CD14-positive monocyte (primary cell): ENCODE measurements around the gene OXGR1. TPM values are rescaled to one million over a fixed set of nuclear protein-coding genes. Genes with fewer than 3 reads are reported as not detected.

Experiments
- DNase-seq, 3 donors: peaks; one replicate each; pipeline ENCODE4 v3.0.0-alpha.2; 2011 to 2022
- H2AFZ ChIP-seq: 2 replicates; pipeline ENCODE4 v1.6.0; 2012; ENCODE audit warnings: mild to moderate bottlenecking, low read depth, low read length, inconsistent platforms; ENCODE audit not compliant: insufficient read depth, poor library complexity, severe bottlenecking
- H3K27ac ChIP-seq, 2 donors: 1 replicate in 1 of 2; 2 replicates in 1 of 2; pipeline ENCODE4 v1.5.1; 2012 to 2013; ENCODE audit warnings: low read length in 2 of 2, control low read depth in 1 of 2, inconsistent platforms in 1 of 2, low read depth in 1 of 2, mild to moderate bottlenecking in 1 of 2
- H3K27me3 ChIP-seq, 2 donors: one replicate each; pipeline versions ENCODE4 v1.6.0 to v1.6.1; 2011 to 2013; ENCODE audit warnings: low read length in 2 of 2; ENCODE audit not compliant: control insufficient read depth in 2 of 2, insufficient read depth in 2 of 2
- H3K36me3 ChIP-seq, 2 donors: replicated peaks in 1 of 2; 1 replicate in 1 of 2; 2 replicates in 1 of 2; pipeline versions ENCODE4 v1.5.1 to v1.6.1; 2012 to 2013; ENCODE audit warnings: low read length in 2 of 2, control low read depth in 1 of 2, inconsistent platforms in 1 of 2, mild to moderate bottlenecking in 1 of 2; ENCODE audit not compliant: insufficient read depth in 2 of 2, control insufficient read depth in 1 of 2
- H3K4me1 ChIP-seq, 2 donors: 1 replicate in 1 of 2; 2 replicates in 1 of 2; pipeline versions ENCODE4 v1.5.1 to v1.6.1; 2012 to 2013; ENCODE audit warnings: low read length in 2 of 2, control low read depth in 1 of 2, inconsistent platforms in 1 of 2, mild to moderate bottlenecking in 1 of 2, moderate library complexity in 1 of 2; ENCODE audit not compliant: insufficient read depth in 2 of 2, control insufficient read depth in 1 of 2
- H3K4me2 ChIP-seq: replicated peaks from 2 replicates; pipeline ENCODE3; 2012; ENCODE audit warnings: low read length, moderate library complexity, mild to moderate bottlenecking; ENCODE audit not compliant: poor library complexity, severe bottlenecking; ENCODE audit errors: extremely low read depth
- H3K4me3 ChIP-seq, 3 experiments: fragments of 200-600 bp in 1 of 3; sonication (generic) in 1 of 3; replicated peaks in 1 of 3; 1 replicate in 2 of 3; 2 replicates in 1 of 3; pipeline ENCODE4 v1.5.1; 2011 to 2013; ENCODE audit warnings: low read length in 3 of 3, mild to moderate bottlenecking in 3 of 3, control low read depth in 2 of 3, low read depth in 2 of 3, inconsistent platforms in 1 of 3, moderate library complexity in 1 of 3
- H3K79me2 ChIP-seq: 2 replicates; pipeline ENCODE4 v1.6.0; 2012; ENCODE audit warnings: mild to moderate bottlenecking, control low read depth, inconsistent platforms, low read length, moderate library complexity; ENCODE audit not compliant: insufficient read depth
- H3K9ac ChIP-seq: 2 replicates; pipeline ENCODE4 v1.6.0; 2017; ENCODE audit warnings: low read length, mild to moderate bottlenecking; ENCODE audit not compliant: insufficient read depth, poor library complexity, severe bottlenecking
- H3K9me3 ChIP-seq, 2 donors: replicated peaks in 1 of 2; 1 replicate in 1 of 2; 2 replicates in 1 of 2; pipeline versions ENCODE4 v1.5.1 to v1.6.1; 2012 to 2013; ENCODE audit warnings: low read length in 2 of 2, control low read depth in 1 of 2; ENCODE audit not compliant: control insufficient read depth in 1 of 2, insufficient read depth in 1 of 2
- H4K20me1 ChIP-seq: 2 replicates; pipeline ENCODE4 v1.6.0; 2012; ENCODE audit warnings: mild to moderate bottlenecking, low read length, control low read depth, moderate library complexity; ENCODE audit not compliant: insufficient read depth
- H3K27ac Mint-ChIP-seq, 7 donors: one replicate each; pipeline ENCODE4 v1.8.0; 2020; ENCODE audit warnings: mild to moderate bottlenecking in 7 of 7, mixed read lengths in 7 of 7, moderate library complexity in 6 of 7, inconsistent platforms in 2 of 7
- H3K27me3 Mint-ChIP-seq, 3 donors: one replicate each; pipeline ENCODE4 v1.8.0; 2021 to 2022; ENCODE audit warnings: low read depth in 3 of 3, mild to moderate bottlenecking in 3 of 3, mixed read lengths in 3 of 3, moderate library complexity in 3 of 3, inconsistent platforms in 1 of 3
- H3K36me3 Mint-ChIP-seq, 2 donors: one replicate each; pipeline ENCODE4 v1.8.0; 2020; ENCODE audit warnings: mixed read lengths in 2 of 2, inconsistent platforms in 1 of 2, mild to moderate bottlenecking in 1 of 2
- H3K4me1 Mint-ChIP-seq: one replicate; pipeline ENCODE4 v1.8.0; 2020; ENCODE audit warnings: mild to moderate bottlenecking, mixed read lengths
- H3K4me3 Mint-ChIP-seq, 2 donors: one replicate each; pipeline ENCODE4 v1.8.0; 2020; ENCODE audit warnings: mild to moderate bottlenecking in 2 of 2, mixed read lengths in 2 of 2, moderate library complexity in 1 of 2
- H3K9me3 Mint-ChIP-seq, 7 donors: one replicate each; pipeline ENCODE4 v1.8.0; 2020 to 2022; ENCODE audit warnings: mixed read lengths in 7 of 7, mild to moderate bottlenecking in 6 of 7, moderate library complexity in 6 of 7, inconsistent platforms in 2 of 7
- WGBS: methylation state at CpG from one replicate; pipeline ENCODE4 v1.1.5; 2013; ENCODE audit warnings: missing lambda C conversion rate; ENCODE audit not compliant: insufficient coverage; 5-methylcytosine and 5-hydroxymethylcytosine counted together
- intact Hi-C, 2 donors: fragments of 100-400 bp; cut with micrococcal nuclease; formaldehyde crosslinking; loops; one replicate each; pipeline versions ENCODE4 v1.15.0 to v1.15.1; 2023
- polyA plus RNA-seq, 3 donors: library from polyadenylated mRNA; depleted of rRNA in 1 of 3; unstranded in 2 of 3; stranded (reverse) in 1 of 3; fragments of 300-500 nt in 2 of 3; fragments of >200 nt in 1 of 3; fragmentation: Illumina TruSeq in 2 of 3; gene quantifications; 1 replicate in 2 of 3; 2 replicates in 1 of 3; pipeline ENCODE4 v1.2.3, GENCODE V29; 2012 to 2021
- TF ChIP-seq, protein P1 (sequence below): fragments of 200-600 bp; IDR thresholded peaks from one replicate; pipeline ENCODE4 v1.8.0; 2022; ENCODE audit warnings: antibody characterized with exemption, mild to moderate bottlenecking

OXGR1 gene
- polyA plus RNA-seq, 3 donors = 0.22 to 0.27 TPM; not detected in 1

DNA sequence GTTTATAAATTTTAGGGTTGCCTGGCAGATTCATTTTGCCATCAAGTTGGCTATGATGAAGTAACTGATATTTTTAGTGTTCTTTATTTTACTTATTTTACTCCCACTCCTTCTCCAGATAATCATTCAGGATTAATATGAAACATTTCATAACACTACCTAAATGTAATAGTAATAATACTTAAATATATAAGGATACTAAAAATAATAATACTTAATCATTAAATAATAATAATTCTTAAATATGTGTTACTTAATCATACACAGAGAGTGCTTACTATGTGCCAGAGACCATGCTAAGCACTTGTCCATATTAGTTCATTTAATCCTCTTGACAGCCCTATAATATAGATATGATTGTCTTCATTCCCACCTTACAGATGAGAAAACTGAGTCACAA, 23.0 kb upstream of the OXGR1 start:
- H3K9me3 ChIP-seq = peaks cover 0 to 4% of the 10 kb centered on the region in 2 donors
- no peak for DNase-seq
- no peaks in the 10 kb centered on the region for H3K36me3 ChIP-seq
- H4K20me1 ChIP-seq = no peaks in the 10 kb centered on the region
- H3K9me3 Mint-ChIP-seq = peaks cover 4 to 14% (median 8%) of the 10 kb centered on the region in 7 donors
- peaks cover 4 to 9% of the 10 kb centered on the region in 2 donors for H3K4me1 ChIP-seq
- H2AFZ ChIP-seq = no peak overlapping the region
- no peak overlapping the region for H3K27ac Mint-ChIP-seq
- no peaks in the 10 kb centered on the region for H3K79me2 ChIP-seq
- H3K4me3 ChIP-seq = no peak overlapping the region
- no peak overlapping the region for H3K9ac ChIP-seq
- H3K4me1 Mint-ChIP-seq = peaks cover 8% of the 10 kb centered on the region
- no peaks in the 10 kb centered on the region for H3K36me3 Mint-ChIP-seq
- intact Hi-C loops = no loop called here
- no peak overlapping the region for H3K4me3 Mint-ChIP-seq
- H3K27me3 ChIP-seq = peaks cover 47 to 65% of the 10 kb centered on the region in 2 donors
- no peak overlapping the region for H3K27ac ChIP-seq
- no peak overlapping the region for H3K4me2 ChIP-seq
- H3K27me3 Mint-ChIP-seq = peaks cover 29 to 58% (median 38%) of the 10 kb centered on the region in 3 donors
- TF ChIP-seq, protein P1, sequence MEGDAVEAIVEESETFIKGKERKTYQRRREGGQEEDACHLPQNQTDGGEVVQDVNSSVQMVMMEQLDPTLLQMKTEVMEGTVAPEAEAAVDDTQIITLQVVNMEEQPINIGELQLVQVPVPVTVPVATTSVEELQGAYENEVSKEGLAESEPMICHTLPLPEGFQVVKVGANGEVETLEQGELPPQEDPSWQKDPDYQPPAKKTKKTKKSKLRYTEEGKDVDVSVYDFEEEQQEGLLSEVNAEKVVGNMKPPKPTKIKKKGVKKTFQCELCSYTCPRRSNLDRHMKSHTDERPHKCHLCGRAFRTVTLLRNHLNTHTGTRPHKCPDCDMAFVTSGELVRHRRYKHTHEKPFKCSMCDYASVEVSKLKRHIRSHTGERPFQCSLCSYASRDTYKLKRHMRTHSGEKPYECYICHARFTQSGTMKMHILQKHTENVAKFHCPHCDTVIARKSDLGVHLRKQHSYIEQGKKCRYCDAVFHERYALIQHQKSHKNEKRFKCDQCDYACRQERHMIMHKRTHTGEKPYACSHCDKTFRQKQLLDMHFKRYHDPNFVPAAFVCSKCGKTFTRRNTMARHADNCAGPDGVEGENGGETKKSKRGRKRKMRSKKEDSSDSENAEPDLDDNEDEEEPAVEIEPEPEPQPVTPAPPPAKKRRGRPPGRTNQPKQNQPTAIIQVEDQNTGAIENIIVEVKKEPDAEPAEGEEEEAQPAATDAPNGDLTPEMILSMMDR = no peak

DNA sequence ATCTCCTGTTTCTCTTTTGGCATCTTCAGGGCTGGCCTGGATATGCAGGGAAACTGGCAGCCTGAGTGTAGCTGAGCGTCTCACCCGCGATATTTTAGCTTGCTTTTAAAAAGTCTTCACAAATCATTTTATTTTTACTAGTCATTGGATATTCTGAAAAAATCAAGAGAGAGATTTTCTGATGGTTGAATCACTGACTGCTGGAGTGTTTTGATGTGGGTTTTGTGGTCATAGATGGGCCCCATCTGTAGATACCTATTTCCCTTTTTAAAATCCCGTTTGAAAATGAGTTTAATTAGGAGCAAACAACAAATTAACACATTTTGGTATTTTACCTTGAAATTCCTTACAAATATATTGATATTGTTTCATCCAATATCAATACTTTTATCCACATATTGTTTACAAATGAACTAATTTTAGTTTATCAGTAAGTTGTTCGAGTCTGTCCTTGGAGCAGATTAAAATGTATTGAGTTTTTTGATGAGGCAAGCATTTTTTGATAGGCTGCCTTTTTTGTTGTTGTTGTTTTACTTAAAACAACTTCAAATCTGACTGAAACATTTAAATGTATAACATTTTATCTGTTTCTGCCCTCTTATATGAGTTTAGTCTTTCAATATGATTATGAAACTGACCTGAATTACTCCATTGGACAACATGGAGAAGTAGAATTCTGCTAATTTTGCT, 21.5 kb upstream of the OXGR1 start:
- Histone ChIP-seq H3K79me2 (no peaks in the 10 kb centered on the region), H3K4me1 (peaks cover 4 to 9% of the 10 kb centered on the region in 2 donors), H3K27me3 (peaks cover 41 to 53% of the 10 kb centered on the region in 2 donors), H2AFZ (no peak overlapping the region), H4K20me1 (no peaks in the 10 kb centered on the region), H3K9ac (no peak overlapping the region), H3K4me2 (no peak overlapping the region), H3K9me3 (peaks cover 0 to 4% of the 10 kb centered on the region in 2 donors), H3K4me3 (no peak overlapping the region), H3K27ac (no peak overlapping the region), H3K36me3 (no peaks in the 10 kb centered on the region)
- peak overlapping the region in 1 of 2 donors; percentile 50 for H3K4me3 Mint-ChIP-seq
- TF ChIP-seq, protein P1 = no peak
- intact Hi-C loops = no loop called here
- H3K9me3 Mint-ChIP-seq = peaks cover 4 to 14% (median 8%) of the 10 kb centered on the region in 7 donors
- H3K27me3 Mint-ChIP-seq = peaks cover 32 to 54% (median 38%) of the 10 kb centered on the region in 3 donors
- H3K4me1 Mint-ChIP-seq = peaks cover 8% of the 10 kb centered on the region
- DNase-seq = peak in 1 of 3 donors; percentile 28
- peak overlapping the region in 1 of 7 donors; percentile 53 for H3K27ac Mint-ChIP-seq
- WGBS = no CpG with 5 or more reads among the region's 5 CpGs
- no peaks in the 10 kb centered on the region for H3K36me3 Mint-ChIP-seq
